ENCODE data around the gene PARP16. TPM values are rescaled to one million over a fixed set of nuclear protein-coding genes. Genes with fewer than 3 reads are reported as not detected.

Gene PARP16, protein sequence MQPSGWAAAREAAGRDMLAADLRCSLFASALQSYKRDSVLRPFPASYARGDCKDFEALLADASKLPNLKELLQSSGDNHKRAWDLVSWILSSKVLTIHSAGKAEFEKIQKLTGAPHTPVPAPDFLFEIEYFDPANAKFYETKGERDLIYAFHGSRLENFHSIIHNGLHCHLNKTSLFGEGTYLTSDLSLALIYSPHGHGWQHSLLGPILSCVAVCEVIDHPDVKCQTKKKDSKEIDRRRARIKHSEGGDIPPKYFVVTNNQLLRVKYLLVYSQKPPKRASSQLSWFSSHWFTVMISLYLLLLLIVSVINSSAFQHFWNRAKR
- total RNA-seq (10 to 100 TPM in 2 of 4 donors, 1 to 10 TPM in 2; 4.4 to 12.5 (median 10.4) TPM), polyA plus RNA-seq (10 to 100 TPM in 1 of 3 donors, 1 to 10 TPM in 2; 5.5 to 10.2 (median 8.4) TPM)

DNA sequence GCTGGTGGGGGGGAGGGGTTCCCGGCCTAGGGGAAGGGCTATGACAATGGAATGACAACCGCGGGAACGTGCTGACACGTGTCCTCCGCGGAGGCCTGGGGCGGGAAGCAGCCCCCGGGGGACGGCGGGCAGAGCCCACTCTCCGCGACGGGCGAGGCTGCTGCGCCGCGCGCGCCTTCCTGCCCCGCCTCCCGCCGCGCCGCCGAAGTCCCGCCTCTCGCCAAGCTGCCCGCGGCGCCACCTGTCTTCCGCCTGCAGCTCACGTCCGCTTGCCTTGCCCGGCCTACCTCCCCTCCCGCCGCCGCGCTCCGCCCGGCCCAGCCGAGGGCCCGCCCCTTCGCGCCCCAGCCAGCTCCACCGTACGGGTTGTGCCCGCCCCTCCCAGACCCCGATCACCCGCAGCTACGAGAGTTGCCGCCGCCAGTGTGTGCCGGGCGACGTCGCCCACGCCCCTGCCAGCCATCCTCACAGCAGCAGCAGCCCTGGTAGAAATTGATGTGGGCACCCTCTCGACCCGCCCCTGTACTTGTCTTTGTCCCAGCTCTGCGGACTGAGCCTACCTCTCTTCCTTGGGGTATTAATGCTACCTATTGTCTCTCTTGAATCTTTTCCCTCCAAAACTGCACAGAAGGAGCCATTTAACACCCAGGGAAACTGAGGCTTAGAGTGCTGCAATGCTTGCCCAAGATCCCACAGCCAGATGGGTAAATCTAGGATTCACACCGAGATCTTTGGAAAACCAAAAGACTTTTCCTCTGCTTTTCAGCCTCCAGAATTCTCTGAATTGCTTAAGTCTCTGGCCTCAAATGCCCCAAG is at the start of gene PARP16:
Gene PARP16, minus strand, starts transcription at position 180 of the 816 bp plus-strand sequence. CDS start 457 bp downstream, outside the sequence.
- Histone ChIP-seq H3K36me3 (no peaks in the 10 kb centered on the region), H3K27ac (peak within 1 kb of the TSS; percentile 85 to 92 (median 90)), H3K27me3 (no peaks in the 10 kb centered on the region), H3K4me1 (peaks cover 0 to 23% (median 20%) of the 10 kb centered on the region in 4 donors), H3K4me3 (peak within 1 kb of the TSS; percentile 60 to 76 (median 70)), H3K9me3 (no peaks in the 10 kb centered on the region)
- WGBS, 2 donors = 2% methylated on average over 62 of the region's 62 CpGs
- DNase-seq = peak; percentile 96
- TF ChIP-seq POLR2A (IDR thresholded peaks at IDR 0.05) (peak; percentile 59 to 61), EP300 (IDR thresholded peaks at IDR 0.05) (no peak), POLR2AphosphoS5 (IDR thresholded peaks at IDR 0.05) (peak; percentile 51 to 95 (median 86))
- TF ChIP-seq, protein P1, sequence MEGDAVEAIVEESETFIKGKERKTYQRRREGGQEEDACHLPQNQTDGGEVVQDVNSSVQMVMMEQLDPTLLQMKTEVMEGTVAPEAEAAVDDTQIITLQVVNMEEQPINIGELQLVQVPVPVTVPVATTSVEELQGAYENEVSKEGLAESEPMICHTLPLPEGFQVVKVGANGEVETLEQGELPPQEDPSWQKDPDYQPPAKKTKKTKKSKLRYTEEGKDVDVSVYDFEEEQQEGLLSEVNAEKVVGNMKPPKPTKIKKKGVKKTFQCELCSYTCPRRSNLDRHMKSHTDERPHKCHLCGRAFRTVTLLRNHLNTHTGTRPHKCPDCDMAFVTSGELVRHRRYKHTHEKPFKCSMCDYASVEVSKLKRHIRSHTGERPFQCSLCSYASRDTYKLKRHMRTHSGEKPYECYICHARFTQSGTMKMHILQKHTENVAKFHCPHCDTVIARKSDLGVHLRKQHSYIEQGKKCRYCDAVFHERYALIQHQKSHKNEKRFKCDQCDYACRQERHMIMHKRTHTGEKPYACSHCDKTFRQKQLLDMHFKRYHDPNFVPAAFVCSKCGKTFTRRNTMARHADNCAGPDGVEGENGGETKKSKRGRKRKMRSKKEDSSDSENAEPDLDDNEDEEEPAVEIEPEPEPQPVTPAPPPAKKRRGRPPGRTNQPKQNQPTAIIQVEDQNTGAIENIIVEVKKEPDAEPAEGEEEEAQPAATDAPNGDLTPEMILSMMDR (IDR thresholded peaks at IDR 0.05) = peak in 2 of 4 experiments; percentile 25 to 55
- intact Hi-C loops (cut with DNase I) = loop anchor here (1.0 kb wide), 1 partner anchor 103 kb away; no protein-coding TSS in a partner anchor

DNA sequence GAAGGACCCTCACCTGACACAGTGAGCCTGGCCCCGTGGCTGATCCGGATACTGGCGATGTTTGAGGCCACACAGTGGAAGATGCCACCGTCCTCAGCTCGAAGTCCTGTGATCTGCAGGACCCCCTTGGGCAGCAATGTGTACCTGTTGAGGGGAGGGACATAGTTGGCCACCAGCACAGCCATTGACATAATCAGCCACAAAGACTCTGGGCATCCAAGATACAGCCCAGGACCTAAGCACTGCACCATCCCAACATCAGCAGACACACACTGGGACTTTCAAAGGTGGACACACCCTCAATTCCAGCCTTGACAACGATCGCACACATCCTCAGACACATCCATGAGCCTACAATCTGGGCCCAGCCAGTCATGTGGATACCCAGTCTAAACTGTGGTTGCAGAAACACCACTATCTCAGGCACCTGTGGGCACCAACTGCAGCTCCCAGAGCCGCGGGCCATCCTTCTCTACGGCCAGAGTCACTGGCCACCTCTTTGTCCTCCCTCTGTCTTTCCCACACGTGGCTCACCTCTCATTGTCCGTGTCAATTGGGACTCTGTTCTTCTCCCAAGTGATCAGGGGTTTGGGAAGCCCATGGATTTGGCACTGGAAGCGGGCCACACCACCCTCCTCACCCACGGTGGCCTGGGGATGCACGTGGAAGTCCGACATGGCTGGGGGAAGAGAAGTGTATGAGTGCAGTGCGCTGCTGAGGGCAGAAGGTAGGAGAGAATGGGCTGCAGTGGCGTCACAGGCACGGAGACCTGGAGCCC is 48.8 kb upstream of the PARP16 start:
- no peak for DNase-seq
- TF ChIP-seq EP300 (IDR thresholded peaks at IDR 0.05) (no peak), POLR2A (IDR thresholded peaks at IDR 0.05) (no peak)
- TF ChIP-seq, protein P1 (IDR thresholded peaks at IDR 0.05) = no peak
- 94% methylated on average over 19 of the region's 19 CpGs for WGBS, 2 donors
- Histone ChIP-seq H3K36me3 (no peaks in the 10 kb centered on the region), H3K27ac (no peak overlapping the region), H3K9me3 (no peaks in the 10 kb centered on the region), H3K4me1 (no peaks in the 10 kb centered on the region), H3K27me3 (no peaks in the 10 kb centered on the region), H3K4me3 (no peak overlapping the region)
- intact Hi-C loops (cut with DNase I) = no loop called here

DNA sequence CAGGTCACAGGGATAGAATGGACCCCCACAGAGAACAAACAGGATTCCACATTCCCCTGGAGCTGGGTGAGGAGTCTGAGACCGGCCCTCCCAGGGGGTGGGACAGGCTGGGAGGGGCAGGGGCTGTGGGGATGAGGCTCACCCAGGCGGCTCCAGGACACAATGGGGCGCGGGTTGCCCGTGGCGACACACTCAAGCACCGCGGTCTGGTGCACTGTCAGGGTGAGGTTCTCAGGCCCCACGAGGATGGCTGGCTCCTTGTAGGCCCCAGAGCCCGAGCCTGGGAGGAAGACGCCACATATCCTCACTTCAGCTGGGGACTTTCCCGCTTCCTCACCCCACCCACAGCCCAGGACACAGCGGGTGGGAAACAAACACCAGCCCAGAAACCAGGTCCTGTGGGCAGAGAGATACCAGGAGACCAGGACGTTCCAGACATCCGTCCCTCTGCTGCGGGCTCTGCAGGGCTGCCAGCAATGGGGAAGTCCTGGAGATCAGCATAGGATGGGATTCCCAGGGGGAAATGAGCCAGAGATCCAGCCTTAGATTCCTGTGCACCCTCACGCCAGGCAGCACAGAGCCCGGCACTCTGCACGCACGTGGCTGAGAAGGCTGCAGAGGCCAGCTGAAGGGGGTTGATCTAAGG is 48.0 kb upstream of the PARP16 start:
- TF ChIP-seq POLR2A (IDR thresholded peaks at IDR 0.05) = no peak
- TF ChIP-seq, protein P1 (IDR thresholded peaks at IDR 0.05) = no peak
- no peak for TF ChIP-seq EP300 (IDR thresholded peaks at IDR 0.05)
- TF ChIP-seq POLR2AphosphoS5 (IDR thresholded peaks at IDR 0.05) = no peak
- H3K36me3 ChIP-seq = no peaks in the 10 kb centered on the region
- no peak overlapping the region for H3K27ac ChIP-seq
- 67 to 72% methylated on average over 20 of the region's 20 CpGs for WGBS, 2 donors
- intact Hi-C loops (cut with DNase I) = no loop called here
- no peak overlapping the region for H3K4me3 ChIP-seq
- no peaks in the 10 kb centered on the region for H3K27me3 ChIP-seq
- H3K4me1 ChIP-seq = no peaks in the 10 kb centered on the region
- DNase-seq = no peak
- no peaks in the 10 kb centered on the region for H3K9me3 ChIP-seq

DNA sequence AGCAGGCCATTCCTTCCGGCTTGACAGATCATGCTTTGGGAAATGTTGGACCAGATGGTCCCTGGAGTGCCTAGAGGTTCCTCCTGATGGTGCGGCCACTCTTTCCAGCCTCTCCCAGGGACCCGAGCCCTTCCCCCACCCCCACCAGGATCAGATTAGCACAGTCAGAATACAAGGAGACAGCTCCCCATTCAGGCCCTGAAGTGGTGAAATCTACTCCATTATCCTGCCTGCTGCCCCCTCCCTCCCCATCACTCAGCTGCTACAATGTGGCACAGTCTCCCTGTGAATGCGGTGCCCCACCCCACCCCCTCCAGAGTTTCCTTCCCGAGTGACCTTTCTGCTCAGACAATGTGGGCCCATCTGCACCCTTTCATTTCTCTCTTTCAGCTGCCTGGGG is 47.2 kb upstream of the PARP16 start:
- 80 to 85% methylated on average over 5 of the region's 5 CpGs for WGBS, 2 donors
- no peaks in the 10 kb centered on the region for H3K9me3 ChIP-seq
- intact Hi-C loops (cut with DNase I) = no loop called here
- no peak for TF ChIP-seq EP300 (IDR thresholded peaks at IDR 0.05)
- no peak for TF ChIP-seq POLR2AphosphoS5 (IDR thresholded peaks at IDR 0.05)
- TF ChIP-seq, protein P1 (IDR thresholded peaks at IDR 0.05) = no peak
- TF ChIP-seq POLR2A (IDR thresholded peaks at IDR 0.05) = no peak
- no peak overlapping the region for H3K27ac ChIP-seq
- no peak overlapping the region for H3K4me3 ChIP-seq
- no peaks in the 10 kb centered on the region for H3K4me1 ChIP-seq
- no peaks in the 10 kb centered on the region for H3K27me3 ChIP-seq
- H3K36me3 ChIP-seq = no peaks in the 10 kb centered on the region
- DNase-seq = no peak

Data from sigmoid colon (tissue), 7 donors.